MV-4-11 (cell line): Measurements from ENCODE around the gene CRYBB3.
"Not testable (repeated sequence)": the region's sequence is repeated elsewhere in the genome, so short reads cannot be mapped to it uniquely, and the experiment has no call there.

Experiments used
- DNase-seq: peaks from one replicate; lab custom pipeline; 2025; lab: John Stamatoyannopoulos, UW

Gene CRYBB3

DNA sequence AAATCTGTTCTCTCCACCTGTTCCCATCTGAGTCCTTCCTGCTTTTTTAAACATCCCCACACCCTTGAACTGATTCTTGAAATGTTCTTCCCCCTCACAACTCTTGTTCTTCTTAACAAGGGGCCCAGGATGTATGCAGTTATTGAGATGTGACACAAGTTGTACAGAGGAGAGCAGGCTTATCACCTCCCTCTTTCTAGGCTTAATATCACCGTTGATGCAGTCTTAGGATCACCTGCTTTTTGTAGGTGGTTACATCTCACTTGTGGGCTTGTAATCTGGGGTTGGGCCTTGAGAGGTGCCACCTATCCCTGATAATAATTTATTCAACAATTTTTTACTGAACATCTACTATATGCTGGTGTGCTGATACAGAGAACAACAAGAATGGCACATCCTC is 6.2 kb downstream of the CRYBB3 start:
- DNase-seq, result no peak

DNA sequence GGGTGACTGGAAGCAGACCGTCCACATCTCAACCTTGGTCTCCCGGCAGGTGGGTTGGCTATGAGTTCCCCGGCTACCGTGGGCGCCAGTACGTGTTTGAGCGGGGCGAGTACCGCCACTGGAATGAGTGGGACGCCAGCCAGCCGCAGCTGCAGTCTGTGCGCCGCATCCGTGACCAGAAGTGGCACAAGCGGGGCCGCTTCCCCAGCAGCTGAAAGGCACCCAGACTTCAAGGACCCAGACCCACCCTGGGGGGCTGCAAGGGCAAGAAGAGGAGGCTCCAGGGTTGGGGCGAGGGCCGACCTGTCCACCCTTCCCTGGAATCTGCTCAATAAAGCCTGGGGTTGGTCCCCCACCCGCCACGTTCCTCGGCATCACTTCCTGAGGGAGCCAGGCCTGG is 7.3 kb downstream of the CRYBB3 start:
- no peak for DNase-seq

DNA sequence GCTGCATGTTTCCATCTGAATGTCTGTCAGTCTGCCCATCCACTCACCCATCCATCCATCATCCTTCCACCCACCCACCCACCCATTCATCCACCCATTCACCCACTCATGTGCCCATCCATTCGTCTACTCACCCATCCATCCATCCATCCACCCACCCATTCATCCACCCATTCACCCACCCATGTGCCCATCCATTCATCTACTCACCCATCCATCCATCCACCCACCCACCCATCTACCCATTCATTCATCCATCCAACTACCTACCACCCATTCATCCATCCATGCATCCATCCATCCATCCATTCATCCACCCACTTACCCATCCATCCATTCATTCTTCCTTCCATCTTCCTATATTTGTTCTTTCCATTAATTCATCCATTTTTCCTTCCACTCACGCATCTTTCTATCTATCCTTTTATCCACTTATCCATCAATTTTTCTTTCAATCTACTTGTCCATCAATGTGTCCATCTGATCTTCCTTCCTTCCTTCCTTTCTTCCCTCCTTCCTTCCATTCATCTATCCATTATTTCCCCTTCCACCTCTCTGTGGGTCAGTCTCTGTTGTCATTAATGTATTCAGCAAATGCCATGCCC is 8.0 kb downstream of the CRYBB3 start:
- DNase-seq, result no peak

DNA sequence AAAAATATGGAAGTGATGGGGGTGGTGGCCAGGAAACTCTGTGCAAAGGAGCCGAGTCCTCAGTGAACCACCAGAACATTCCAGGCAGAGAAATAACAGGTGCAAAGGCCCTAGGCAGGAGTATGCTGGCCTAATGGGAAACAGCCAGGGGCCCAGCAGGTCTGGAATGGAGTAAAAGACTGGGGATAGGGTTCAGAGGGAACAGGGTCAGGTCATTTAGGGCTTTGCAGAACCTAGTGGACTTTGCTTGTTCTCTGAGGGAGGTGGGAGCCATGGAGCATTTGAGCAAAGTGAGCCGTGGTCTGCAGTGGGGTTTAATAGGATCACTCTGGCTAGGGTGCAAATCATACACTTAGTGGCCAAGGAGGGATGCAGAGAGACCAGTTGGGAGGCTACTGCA is 8.7 kb downstream of the CRYBB3 start:
- no peak for DNase-seq

DNA sequence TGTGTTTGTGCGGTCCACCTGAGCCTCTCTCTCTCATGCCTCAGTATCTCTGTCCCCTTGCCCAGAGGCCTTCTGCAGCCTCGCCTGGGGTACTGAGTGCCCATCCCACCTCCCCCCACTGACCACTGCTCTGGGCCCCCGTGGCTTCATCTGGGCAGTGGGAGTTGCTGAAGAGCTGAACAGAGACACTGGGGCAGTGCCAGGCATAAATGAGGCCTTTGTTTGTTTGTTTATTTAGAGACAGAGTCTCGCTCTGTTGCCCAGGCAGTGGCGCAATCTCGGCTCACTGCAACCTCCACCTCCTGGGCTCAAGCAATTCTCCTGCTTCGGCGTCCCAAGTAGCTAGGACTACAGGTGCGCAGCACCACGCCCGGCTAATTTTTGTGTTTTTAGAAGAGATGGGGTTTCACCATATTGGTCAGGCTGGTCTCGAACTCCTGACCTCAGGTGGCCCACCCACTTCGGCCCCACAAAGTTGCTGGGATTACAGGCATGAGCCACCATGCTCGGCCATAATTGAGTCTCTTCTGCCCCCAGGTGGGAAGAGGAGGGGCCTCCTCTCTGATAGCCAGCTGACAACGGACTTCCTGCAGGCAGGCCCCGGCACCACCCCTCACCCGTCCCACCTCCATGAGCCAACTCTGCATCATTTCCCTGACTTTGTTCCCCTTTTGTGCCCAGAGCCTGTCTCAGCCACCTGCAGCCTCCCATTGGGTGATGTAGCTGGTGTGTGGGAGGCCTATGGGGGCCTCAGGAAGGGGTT is 9.3 kb downstream of the CRYBB3 start:
- no peak for DNase-seq

DNA sequence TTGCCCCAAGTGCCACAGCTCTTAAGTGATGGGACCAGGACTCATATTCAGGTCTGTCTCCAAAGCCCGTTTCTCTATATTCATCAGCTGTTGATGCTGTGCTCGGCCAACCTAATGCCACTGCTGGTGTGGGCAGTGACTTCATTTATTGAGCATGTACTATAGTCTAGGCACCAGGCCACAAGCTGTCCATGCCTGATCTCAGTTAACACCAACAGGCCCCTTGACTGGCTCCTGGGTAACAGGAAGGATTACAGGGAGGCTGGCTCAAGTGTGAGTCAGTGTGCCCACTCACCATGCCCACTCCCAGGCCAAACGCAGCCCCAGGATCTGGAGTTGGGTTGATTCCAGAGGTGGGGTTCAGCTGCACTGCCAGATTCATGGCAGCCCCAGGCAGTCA is 11.1 kb downstream of the CRYBB3 start:
- DNase-seq, result no peak

DNA sequence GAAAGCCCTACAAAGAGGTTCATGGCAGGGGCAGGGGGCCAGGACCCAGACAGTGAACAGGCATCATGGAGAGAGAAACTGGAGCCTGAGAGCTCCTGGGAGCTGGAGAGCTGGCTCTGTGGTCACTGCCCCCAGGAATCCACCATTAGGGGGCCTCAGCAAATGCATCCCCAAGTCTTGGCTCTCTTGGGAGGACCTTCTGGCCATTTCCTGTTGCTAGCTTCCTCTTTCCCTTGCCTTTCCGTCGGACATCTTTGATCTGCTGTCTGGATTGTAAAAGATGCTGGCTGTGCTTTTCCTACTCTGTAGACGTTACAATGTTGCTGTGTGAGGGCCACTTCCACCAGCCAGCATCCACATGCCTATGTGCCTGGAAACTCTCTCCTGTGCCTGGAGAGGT is 12.7 kb downstream of the CRYBB3 start:
- peak; percentile 10 for DNase-seq

DNA sequence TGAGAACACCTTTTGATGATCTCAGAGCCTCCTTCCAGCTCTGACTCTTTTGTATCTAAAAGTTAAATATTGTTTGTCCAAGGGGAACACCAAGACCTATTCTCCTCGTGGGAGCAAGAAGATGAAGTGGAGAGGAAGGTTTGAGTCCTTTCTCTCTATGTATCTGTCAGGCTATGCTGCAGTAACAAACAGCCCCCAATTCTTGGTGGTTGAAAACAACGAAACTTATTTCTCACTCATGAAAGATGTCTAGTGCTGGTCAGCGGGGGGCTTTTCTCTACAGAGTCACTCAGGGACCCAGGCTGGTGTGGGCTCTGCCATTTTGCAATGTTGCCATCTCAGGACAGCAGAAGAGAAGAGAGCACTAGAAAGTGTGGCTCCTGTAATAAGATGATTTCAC is 13.6 kb downstream of the CRYBB3 start:
- DNase-seq, result no peak

DNA sequence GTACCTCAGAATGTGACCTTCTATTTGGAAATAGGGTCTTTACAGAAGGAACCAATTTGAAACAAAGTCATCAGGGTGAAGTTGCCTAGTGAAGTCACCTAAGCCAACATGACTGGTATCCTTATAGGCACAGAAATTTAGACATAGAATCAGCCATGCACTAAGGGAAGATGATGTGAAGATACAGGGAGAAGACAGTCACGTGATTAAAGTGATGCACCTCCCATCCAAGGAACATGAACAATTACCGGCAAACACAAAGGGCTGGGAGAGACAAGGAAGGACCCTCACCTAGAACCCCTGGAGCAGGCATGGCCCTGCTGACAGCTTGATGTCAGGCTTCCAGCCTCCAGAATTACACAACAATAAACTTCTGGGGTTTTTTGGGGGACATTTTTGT is 16.6 kb downstream of the CRYBB3 start:
- DNase-seq, result no peak

DNA sequence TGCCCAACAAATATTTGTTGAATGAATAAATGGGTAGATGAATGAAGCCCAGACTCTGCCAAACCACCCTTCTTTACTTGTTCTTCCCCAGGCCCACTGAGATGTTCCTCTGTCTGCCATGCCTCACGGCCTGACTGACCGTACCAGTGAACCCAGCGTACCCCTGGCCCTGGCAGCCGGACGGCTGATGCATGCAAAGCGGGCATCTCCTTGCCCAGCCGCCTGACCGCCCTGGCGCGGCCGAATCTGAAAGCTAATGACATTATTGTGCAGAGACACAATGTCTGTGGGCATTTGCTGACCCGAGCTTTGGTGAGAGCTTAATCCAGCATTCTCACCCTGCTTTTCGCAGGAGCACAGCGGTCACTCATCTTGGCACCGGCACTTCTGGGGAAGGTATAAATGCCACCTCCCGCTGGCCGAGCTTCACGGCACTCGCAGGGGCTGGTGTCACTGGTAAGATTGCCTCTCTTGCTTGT is 19.6 kb downstream of the CRYBB3 start, which contains the start of gene CRYBB2:
TSS of gene CRYBB2 (plus strand) at position 429 of the 479 bp plus-strand sequence. CDS start 1,791 bp downstream, outside the sequence.
- no peak for DNase-seq

DNA sequence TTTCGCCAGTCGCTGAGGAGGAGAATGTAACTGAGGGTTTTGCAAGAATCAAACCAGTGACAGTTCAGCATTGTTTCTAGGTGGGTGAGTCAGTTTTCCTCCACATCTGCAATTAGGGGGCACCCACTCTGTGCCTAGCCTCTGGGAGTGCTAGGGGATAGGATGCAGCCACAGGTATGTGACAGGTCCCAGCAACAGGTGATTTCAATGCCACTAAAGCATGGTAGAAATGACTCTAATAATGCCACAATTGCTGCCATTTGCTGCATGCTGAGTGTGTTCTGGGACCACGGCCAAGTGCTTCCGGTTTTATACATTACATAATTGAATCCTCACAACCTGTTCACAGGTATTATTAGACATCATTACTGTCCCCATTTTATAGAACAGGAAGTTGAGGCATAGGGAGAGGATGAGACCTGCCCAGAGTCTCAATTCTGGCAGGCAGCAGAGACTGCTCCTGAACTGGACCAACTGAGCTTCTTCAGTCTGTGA is 20.3 kb downstream of the CRYBB3 start:
- DNase-seq, result no peak

DNA sequence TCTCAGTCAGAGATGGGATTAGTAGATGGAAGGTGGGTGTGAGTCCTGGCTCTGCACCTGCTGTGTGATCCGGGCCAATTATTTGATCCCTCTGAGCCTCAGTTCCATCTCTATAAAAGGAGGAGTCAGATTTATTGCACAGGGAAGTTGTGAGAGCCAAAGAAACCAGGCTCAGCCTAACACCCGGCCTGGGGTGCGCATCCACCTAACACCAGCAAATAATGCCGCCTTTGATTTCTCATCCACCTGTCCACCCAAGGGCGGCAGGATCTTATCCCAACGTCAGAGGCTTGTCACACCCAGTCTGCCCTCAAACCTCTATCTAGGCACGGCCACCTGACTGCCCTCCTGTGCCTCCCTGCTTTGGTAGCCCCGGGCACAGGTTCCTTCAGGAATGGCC is 22.1 kb downstream of the CRYBB3 start:
- no peak for DNase-seq

DNA sequence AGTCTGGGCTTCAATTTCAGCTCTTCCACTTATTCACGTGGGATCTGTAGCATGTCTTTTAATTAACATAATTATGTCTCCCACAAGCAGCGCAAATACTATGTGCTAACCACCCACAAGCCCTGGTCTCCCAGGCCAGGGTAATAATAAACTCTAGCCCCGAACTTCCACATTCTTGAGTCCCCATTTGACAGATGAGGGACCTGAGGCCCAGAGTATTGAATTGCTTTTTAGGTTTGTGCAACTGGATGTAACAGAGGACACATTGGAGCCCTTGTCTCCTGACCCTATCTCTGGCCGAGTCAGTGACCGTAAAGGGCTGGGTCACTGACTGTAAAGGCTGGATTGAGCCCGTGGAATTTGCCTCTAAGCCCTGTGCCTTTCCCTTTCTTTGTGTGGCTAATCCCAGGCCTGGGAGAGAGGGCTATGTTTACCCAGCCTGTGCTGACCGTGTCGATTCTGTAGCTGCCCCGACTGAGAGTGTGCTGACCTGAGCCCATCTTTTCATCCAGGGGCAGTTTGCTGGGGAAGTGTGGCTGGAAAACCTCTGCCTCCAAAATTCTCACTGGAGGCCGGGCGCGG is 23.7 kb downstream of the CRYBB3 start:
- no peak for DNase-seq

DNA sequence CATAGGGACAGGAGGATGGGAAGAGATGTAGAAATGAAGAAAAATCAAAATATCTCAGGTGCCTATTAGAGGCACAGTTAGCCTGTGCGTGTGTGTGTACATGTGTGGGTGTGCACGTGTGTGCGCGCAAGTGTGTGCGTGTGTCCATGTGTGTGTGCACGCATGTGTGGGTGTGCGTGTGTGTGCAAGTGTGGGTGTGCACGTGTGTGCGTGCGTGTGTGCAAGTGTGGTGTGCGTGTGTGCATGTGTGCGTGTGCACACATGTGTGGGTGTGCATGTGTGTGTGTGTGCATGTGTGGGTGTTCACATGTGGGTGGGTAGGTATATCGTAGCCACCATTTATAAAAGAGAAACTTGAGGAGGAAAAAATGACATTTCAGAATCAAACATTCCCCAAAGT is 29.2 kb downstream of the CRYBB3 start:
- DNase-seq, result no peak

DNA sequence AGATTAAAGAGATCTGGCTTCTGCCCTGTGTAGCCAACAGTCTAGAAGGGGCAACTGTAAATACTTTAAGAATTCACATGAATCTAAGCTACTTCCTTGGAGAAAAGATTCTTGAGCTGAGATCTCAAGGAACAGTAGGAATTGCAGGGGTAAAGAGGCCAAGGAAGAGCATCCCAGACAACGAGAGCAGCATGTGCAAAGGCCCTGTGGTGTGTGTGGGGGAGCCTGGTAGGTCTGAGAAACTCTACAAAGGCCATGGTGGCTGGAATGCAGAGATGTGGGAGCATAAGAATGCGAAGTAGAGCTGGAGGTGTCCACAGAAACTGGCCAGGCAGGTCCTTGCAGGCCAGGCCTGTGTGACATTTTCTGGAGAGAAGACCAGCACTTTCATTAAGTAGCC is 31.1 kb downstream of the CRYBB3 start:
- not testable (repeated sequence) for DNase-seq

DNA sequence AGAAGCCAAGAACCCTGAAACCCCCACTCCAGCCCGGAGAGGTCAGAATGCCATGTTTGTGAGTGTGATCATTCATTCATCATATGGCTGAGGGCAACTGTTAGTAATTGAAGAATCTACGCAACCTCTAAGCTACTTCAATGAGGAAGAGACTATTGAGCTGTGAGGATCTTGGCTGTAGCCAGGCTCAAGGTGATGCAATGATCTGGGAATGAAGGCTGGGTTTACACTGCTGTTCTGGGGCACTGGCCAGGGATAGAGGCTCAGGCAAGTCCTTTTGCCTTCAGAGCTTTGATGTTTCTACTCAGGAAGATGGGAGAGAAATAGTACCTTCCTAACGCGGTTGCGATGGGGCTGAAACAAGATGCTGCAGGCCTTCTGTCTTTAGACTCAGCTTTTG is 32.6 kb downstream of the CRYBB3 start:
- DNase-seq, result no peak

DNA sequence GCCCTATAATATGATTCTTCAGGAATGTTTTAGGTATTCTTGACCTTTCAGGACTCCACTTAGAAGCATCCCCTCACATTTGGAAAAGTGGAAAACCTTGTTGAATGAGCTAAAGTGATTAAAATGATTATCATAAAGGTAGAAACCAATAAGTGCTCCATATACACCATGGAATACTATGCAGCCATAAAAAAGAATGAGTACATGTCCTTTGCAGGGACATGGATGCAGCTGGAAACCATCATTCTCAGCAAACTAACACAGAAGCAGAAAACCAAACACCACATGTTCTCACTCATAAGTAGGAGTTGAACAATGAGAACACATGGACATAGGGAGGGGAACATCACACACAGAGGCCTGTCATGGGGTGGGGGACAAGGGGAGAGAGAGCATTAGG is 34.0 kb downstream of the CRYBB3 start:
- not testable (repeated sequence) for DNase-seq

DNA sequence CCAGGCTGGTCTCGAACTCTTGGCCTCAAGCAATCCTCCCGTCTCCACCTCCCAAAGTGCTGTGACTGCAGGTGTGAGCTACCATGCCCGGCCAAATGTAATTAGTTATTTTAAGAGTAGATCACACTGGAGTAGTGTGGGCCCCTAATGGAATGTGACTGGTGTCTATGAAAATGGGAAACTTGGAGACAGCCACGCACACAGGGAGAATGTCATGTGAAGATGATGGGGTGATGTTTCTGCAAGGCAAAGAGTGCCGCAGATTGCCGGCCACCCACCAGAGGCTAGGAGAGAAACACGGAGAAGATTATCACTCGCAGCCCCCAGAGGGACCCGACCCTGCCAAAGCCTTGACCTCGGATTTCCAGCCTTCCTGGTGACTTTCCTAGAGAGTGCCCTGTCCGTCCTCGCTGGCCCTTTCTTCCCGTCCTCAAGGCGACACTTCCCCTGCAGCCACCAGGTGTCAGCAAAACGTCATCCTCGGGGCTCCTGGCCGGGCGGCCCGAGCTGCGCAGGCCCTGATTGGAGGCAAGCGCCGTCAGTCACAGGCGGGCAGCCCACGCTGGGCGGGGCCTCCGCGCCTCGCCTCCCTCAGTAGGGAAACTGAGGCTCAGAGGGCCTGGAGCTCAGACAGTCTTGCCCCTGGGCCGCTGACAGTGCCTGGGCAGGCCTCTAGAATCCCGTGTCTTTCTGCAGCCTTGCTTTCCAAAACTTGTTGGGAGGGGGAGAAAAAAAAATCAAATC is 36.1 kb downstream of the CRYBB3 start:
- peak; percentile 49 for DNase-seq

DNA sequence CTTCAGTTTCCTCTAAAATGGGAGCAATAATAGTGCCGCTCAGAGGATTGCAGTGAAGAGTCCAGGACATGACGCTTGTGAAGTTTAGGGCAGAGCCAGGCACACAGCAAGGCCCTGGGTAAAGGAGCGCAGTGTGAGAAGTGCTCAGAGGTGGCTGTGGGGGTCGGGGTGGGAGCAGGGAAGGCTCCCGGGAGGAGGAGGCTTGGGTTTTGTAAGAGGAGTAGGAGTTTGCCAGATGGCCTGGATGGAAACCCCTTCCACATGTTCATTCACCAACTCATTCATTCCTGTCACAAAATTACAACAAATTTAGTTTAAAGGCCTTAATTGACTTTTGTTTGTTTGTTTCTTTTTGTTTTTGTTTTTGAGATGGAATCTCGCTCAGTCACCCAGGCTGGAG is 36.8 kb downstream of the CRYBB3 start:
- no peak for DNase-seq

DNA sequence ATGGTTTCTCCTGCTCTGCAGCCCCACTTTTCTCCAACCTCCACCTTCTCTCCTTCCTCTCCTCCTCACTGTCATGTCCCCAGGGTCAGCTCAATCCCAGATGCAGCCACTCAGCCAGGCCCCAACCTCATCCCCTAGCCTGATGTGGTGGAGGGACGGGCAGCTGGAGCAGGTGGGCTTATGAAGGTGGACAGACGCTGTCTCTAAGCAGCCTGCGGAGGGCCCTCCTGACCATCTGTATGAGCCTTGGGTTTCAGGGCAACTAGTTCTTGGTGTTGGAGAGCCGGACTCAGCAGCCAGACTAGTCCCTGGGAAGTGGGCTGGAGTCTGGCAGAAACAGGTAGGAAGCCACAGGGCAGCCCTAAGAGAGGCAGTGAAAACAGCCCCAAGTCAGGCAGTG is 37.8 kb downstream of the CRYBB3 start:
- DNase-seq, result no peak

DNA sequence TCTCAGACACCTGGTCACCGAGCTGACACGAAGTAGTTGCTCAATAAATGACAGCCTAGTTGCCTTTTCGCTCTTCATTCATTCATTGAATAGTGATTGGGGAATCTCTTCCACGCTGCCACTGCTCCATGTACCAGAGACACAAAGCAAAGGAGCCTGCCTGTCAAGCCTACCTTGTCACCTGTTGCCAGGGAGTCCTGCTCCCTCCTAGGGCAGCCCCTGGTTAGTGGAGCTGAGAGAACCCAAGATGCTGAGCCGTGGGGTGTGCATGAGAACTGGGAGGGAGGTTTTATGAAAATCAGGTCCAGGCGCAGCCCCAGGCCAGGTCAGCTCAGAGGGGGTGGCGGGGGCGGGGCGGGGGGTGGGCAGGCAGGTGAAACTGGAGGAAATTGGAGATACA is 38.4 kb downstream of the CRYBB3 start:
- not testable (repeated sequence) for DNase-seq

DNA sequence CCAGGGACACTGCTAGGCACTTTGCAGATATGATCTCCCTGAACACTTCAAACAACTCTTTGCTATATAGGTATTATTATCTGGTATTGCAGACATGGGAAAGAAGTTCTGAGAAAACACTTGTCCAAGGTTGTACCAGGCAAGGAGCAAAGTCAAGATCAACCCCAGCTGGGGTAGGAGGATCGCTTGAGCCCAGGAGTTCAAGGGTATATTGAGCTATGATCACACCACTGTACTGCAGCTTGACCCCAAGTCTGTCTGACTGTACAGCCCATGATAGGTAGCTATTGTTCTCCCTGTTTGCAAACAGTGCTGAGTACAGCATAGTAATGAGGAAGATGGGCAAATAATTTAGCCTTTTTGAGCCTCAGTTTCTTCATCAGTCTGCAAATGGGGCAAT is 55.5 kb downstream of the CRYBB3 start:
- not testable (repeated sequence) for DNase-seq
